Esophagus muscularis mucosa (tissue), 4 donors: ENCODE measurements around the gene GFAP. TPM values are rescaled to one million over a fixed set of nuclear protein-coding genes. Genes with fewer than 3 reads are reported as not detected.

Source experiments
- DNase-seq: peaks from one replicate; pipeline ENCODE4 v3.0.0-alpha.2; 2017; ENCODE audit errors: extremely low spot score
- H3K27ac ChIP-seq, 4 donors: fragments of 200-600 bp; sonication (generic); replicated peaks in 1 of 4; 1 replicate in 3 of 4; 2 replicates in 1 of 4; pipeline ENCODE4 v1.5.1; 2016 to 2019; ENCODE audit warnings: mild to moderate bottlenecking in 1 of 4
- H3K27me3 ChIP-seq, 4 donors: fragments of 200-600 bp; sonication (generic); one replicate each; pipeline versions ENCODE4 v1.5.1 to v1.6.0; 2016 to 2019
- H3K36me3 ChIP-seq, 4 donors: fragments of 200-600 bp; sonication (generic); one replicate each; pipeline ENCODE4 v1.5.1; 2016 to 2019
- H3K4me1 ChIP-seq, 4 donors: fragments of 200-600 bp; sonication (generic); one replicate each; pipeline ENCODE4 v1.5.1; 2016 to 2019
- H3K4me3 ChIP-seq, 4 donors: fragments of 200-600 bp; sonication (generic); 1 replicate in 2 of 4; 2 replicates in 2 of 4; pipeline ENCODE4 v1.5.1; 2016 to 2019; ENCODE audit warnings: mild to moderate bottlenecking in 4 of 4, moderate library complexity in 1 of 4
- H3K9me3 ChIP-seq, 4 donors: fragments of 200-600 bp; sonication (generic); 1 replicate in 3 of 4; 2 replicates in 1 of 4; pipeline ENCODE4 v1.5.1; 2016 to 2019
- EP300 ChIP-seq: sonication (generic); formaldehyde crosslinking; IDR thresholded peaks from one replicate; pipeline ENCODE4 v1.6.1; 2017; ENCODE audit warnings: antibody characterized with exemption
- POLR2A ChIP-seq: fragments of 450-650 bp; IDR thresholded peaks from one replicate; pipeline ENCODE4 v1.6.1; 2017; ENCODE audit warnings: antibody characterized with exemption, moderate library complexity, mild to moderate bottlenecking, low read depth
- POLR2AphosphoS5 ChIP-seq, 2 donors: sonication (generic); formaldehyde crosslinking; IDR thresholded peaks; one replicate each; pipeline ENCODE4 v1.6.1; 2017; ENCODE audit warnings: antibody characterized with exemption in 2 of 2
- WGBS: methylation state at CpG from one replicate; pipeline ENCODE4 v1.1.5; 2018; 5-methylcytosine and 5-hydroxymethylcytosine counted together
- intact Hi-C: fragments of 100-400 bp; cut with DNase I; formaldehyde crosslinking; loops from one replicate; pipeline ENCODE4 v1.15.1; 2023
- total RNA-seq, 4 donors: library from RNA; depleted of rRNA; stranded (reverse); fragments of >200 nt; gene quantifications; one replicate each; pipeline versions ENCODE4 v1.1.0 to v1.2.1, GENCODE V29; 2016
- TF ChIP-seq, protein P1 (sequence below), 3 experiments: fragments of 200-600 bp in 2 of 3; fragments of 450-650 bp in 1 of 3; sonication (generic) in 2 of 3; IDR thresholded peaks; one replicate each; pipeline ENCODE4 v1.5.1; 2017 to 2019; ENCODE audit warnings: antibody characterized with exemption in 3 of 3, mild to moderate bottlenecking in 2 of 3, moderate library complexity in 1 of 3

The GFAP gene
- total RNA-seq, 4 donors from 2014 or later, result 1.2 to 2.8 TPM; not detected in 2

DNA sequence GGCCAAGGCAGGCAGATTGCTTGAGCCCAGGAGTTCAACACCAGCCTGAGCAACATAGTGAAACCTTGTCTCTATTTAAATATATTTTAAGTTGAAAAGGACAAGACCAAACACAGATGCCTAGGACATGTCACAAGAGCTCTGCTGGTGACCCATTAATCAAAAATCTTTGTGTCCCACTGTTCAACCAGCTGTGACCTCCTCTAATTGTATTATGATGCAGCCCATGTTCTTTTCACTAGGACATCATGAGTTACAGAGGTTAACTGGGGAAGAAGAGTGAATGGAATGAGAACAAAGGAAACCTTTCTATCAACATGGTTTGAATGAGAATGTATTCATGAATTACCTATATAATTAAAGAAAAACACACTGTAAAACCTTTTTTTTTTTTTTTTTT lies 23.1 kb downstream of the GFAP start:
- H3K4me3 ChIP-seq, result no peak overlapping the region
- H3K27ac ChIP-seq, result no peak overlapping the region
- DNase-seq, result no peak
- TF ChIP-seq POLR2A (no peak), POLR2AphosphoS5 (IDR thresholded peaks at IDR 0.05) (no peak), EP300 (no peak)
- TF ChIP-seq, protein P1, sequence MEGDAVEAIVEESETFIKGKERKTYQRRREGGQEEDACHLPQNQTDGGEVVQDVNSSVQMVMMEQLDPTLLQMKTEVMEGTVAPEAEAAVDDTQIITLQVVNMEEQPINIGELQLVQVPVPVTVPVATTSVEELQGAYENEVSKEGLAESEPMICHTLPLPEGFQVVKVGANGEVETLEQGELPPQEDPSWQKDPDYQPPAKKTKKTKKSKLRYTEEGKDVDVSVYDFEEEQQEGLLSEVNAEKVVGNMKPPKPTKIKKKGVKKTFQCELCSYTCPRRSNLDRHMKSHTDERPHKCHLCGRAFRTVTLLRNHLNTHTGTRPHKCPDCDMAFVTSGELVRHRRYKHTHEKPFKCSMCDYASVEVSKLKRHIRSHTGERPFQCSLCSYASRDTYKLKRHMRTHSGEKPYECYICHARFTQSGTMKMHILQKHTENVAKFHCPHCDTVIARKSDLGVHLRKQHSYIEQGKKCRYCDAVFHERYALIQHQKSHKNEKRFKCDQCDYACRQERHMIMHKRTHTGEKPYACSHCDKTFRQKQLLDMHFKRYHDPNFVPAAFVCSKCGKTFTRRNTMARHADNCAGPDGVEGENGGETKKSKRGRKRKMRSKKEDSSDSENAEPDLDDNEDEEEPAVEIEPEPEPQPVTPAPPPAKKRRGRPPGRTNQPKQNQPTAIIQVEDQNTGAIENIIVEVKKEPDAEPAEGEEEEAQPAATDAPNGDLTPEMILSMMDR (IDR thresholded peaks at IDR 0.05), result no peak
- peaks cover 17 to 56% (median 36%) of the 10 kb centered on the region in 4 donors for H3K36me3 ChIP-seq
- intact Hi-C loops, result no loop called here
- peaks cover 1 to 13% (median 7%) of the 10 kb centered on the region in 4 donors for H3K4me1 ChIP-seq
- no peaks in the 10 kb centered on the region for H3K9me3 ChIP-seq
- H3K27me3 ChIP-seq, result no peaks in the 10 kb centered on the region

DNA sequence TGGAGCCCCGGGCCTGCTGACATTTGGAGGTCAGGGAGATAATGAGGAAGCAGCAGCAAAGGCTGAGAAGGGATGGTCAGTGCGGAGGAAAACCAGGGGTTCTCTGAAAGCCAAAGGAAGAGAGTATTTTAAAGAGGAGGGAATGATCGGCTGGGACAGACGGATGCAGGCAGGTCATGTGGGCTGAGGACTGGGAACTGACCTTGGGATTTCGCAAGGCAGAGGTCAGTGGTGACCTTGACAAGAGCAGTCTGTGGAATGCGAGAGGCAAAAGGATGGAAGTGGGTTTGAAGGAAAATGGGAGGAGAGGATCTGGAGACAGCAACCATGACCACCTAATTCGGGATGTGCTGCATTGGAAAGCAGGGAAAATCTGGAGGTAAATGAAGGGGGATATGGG lies 26.3 kb downstream of the GFAP start:
- H3K36me3 ChIP-seq, result peaks cover 35 to 75% (median 60%) of the 10 kb centered on the region in 4 donors
- no peak overlapping the region for H3K4me3 ChIP-seq
- no peak overlapping the region for H3K27ac ChIP-seq
- DNase-seq, result no peak
- intact Hi-C loops, result no loop called here
- no peaks in the 10 kb centered on the region for H3K27me3 ChIP-seq
- H3K9me3 ChIP-seq, result no peaks in the 10 kb centered on the region
- H3K4me1 ChIP-seq, result no peaks in the 10 kb centered on the region
- no peak for TF ChIP-seq POLR2AphosphoS5 (IDR thresholded peaks at IDR 0.05)
- TF ChIP-seq POLR2A, result no peak
- TF ChIP-seq, protein P1 (IDR thresholded peaks at IDR 0.05), result no peak
- TF ChIP-seq EP300, result no peak
- WGBS, result 82% methylated on average over 7 of the region's 7 CpGs

DNA sequence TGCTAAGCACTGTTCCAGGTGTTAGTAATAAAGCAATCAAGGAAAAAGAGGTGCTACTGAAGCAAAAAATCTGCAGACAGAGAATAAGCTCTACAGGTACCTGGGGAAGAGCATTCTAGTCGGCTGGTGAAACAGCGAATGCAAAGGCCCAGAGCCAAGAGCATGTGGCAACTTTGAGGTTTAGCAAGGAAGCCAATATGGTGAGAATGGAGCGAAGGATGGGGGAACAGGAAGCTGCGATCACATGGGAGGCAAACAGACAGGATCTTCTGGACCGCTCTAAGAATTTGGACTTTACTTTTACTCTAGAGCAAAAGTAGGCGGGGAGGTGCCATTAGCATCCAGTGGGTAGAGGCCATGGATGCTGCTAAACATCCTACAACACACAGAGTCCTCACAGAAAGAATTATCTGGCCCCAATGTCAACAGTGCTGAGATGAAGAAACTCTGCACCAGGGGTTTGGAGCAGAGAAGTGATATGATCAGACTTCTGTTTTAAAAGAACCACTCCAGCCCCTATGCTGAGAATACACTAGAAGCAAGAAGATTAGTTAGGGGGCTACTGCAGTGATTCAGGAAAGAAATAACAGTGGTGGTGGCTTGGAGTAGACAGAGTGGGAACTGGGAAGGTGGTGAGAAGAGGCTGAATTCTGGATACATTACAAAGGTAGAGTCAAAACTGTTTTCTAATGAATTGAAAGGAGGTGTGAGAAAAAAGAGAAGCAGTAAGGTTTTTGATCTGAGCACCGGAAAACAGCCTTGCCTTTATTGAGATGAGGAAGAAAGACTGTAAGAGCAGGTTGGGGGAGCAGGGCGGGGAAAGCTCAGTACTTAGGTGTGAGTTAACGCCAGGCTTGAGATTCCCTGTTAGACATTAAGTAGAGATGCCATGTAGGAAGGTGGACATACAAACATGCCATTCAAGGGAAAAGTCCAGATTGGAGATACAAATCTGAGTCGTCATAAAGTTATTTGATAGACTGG lies 27.0 kb downstream of the GFAP start:
- Histone ChIP-seq H3K9me3 (no peaks in the 10 kb centered on the region), H3K27me3 (no peaks in the 10 kb centered on the region), H3K4me1 (no peaks in the 10 kb centered on the region), H3K4me3 (no peak overlapping the region), H3K27ac (no peak overlapping the region), H3K36me3 (peaks cover 35 to 75% (median 60%) of the 10 kb centered on the region in 4 donors)
- TF ChIP-seq, protein P1 (IDR thresholded peaks at IDR 0.05), result no peak
- no peak for TF ChIP-seq POLR2A
- intact Hi-C loops, result no loop called here
- WGBS, result 74% methylated on average over 10 of the region's 10 CpGs
- DNase-seq, result no peak

DNA sequence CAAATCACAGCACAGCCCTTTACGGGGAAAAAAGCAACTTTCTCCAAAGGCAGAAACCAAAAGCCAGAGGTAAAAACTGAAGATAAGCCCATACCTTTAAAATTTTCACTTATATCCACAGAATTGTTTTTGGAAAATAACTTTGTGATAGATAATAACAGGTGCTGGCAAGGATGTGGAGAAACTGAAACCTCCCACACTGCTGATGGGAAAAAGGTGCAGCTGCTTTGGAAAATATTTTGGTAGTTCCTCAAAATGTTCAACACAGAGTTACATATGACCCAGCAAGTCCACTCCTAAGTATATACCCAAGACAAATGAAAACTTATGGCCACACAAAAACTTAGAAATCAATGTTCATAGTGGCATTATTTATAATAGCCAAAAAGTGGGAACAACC lies 28.3 kb downstream of the GFAP start:
- intact Hi-C loops, result no loop called here
- no peak overlapping the region for H3K27ac ChIP-seq
- H3K9me3 ChIP-seq, result no peaks in the 10 kb centered on the region
- no peak overlapping the region for H3K4me3 ChIP-seq
- TF ChIP-seq POLR2AphosphoS5 (IDR thresholded peaks at IDR 0.05) (no peak), EP300 (no peak), POLR2A (no peak)
- TF ChIP-seq, protein P1 (IDR thresholded peaks at IDR 0.05), result no peak
- H3K36me3 ChIP-seq, result peaks cover 40 to 75% (median 62%) of the 10 kb centered on the region in 4 donors
- WGBS, result 73% methylated on average over 1 of the region's 1 CpG
- no peak for DNase-seq
- H3K27me3 ChIP-seq, result no peaks in the 10 kb centered on the region
- H3K4me1 ChIP-seq, result no peaks in the 10 kb centered on the region
